SJSA1 (cell line): ENCODE results near the gene NR4A2. TPM values are rescaled to one million over a fixed set of nuclear protein-coding genes. Genes with fewer than 3 reads are reported as not detected.
"Not testable (repeated sequence)": the region's sequence is repeated elsewhere in the genome, so short reads cannot be mapped to it uniquely, and the experiment has no call there.

Source experiments
- DNase-seq, 2 experiments: peaks; one replicate each; pipeline ENCODE4 v3.0.0-alpha.2; 2015 to 2020; ENCODE audit warnings: low spot score in 2 of 2, low read depth in 1 of 2
- H3K27ac ChIP-seq: fragments of 250-450 bp; sonication (Bioruptor Pico); 2 replicates; pipeline ENCODE4 v1.5.1; 2020; ENCODE audit warnings: mild to moderate bottlenecking, moderate library complexity
- H3K27me3 ChIP-seq: fragments of 250-450 bp; sonication (Bioruptor Pico); replicated peaks from 2 replicates; pipeline ENCODE4 v1.5.1; 2020; ENCODE audit warnings: mild to moderate bottlenecking, moderate library complexity
- H3K36me3 ChIP-seq: fragments of 250-450 bp; sonication (Bioruptor Pico); 2 replicates; pipeline ENCODE4 v1.5.1; 2020; ENCODE audit warnings: mild to moderate bottlenecking
- H3K4me1 ChIP-seq: fragments of 250-450 bp; sonication (Bioruptor Pico); replicated peaks from 2 replicates; pipeline ENCODE4 v1.6.1; 2021; ENCODE audit warnings: mild to moderate bottlenecking
- H3K4me3 ChIP-seq: fragments of 250-450 bp; sonication (Bioruptor Pico); 2 replicates; pipeline ENCODE4 v1.5.1; 2020; ENCODE audit warnings: mild to moderate bottlenecking
- H3K9me3 ChIP-seq: fragments of 250-450 bp; sonication (Bioruptor Pico); replicated peaks from 2 replicates; pipeline ENCODE4 v1.5.1; 2020; ENCODE audit warnings: mild to moderate bottlenecking
- total RNA-seq: library from RNA; depleted of rRNA; stranded (reverse); fragments of >200 nt; shearing (Covaris generic); gene quantifications from 2 replicates; pipeline ENCODE4 v1.2.3, GENCODE V29; 2014; rRNA removed

NR4A2 gene
- total RNA-seq, 1 experiment from 2014 or later = 0.61 TPM

DNA sequence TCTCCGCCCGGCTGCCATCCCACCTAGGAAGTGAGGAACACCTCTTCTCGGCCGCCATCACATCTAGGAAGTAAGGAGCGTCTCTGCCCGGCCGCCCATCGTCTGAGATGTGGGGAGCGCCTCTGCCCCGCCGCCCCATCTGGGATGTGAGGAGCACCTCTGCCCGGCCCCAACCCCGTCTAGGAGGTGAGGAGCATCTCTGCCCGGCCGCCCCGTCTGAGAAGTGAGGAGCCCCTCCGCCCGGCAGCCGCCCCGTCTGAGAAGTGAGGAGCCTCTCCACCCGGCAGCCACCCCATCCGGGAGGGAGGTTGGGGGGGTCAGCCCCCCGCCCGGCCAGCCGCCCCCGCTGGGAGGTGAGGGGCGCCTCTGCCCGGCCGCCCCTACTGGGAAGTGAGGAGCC is 39.1 kb downstream of the NR4A2 start:
- not testable (repeated sequence) for H3K4me1 ChIP-seq, H3K36me3 ChIP-seq, H3K27ac ChIP-seq, H3K27me3 ChIP-seq, H3K4me3 ChIP-seq, H3K9me3 ChIP-seq, DNase-seq

DNA sequence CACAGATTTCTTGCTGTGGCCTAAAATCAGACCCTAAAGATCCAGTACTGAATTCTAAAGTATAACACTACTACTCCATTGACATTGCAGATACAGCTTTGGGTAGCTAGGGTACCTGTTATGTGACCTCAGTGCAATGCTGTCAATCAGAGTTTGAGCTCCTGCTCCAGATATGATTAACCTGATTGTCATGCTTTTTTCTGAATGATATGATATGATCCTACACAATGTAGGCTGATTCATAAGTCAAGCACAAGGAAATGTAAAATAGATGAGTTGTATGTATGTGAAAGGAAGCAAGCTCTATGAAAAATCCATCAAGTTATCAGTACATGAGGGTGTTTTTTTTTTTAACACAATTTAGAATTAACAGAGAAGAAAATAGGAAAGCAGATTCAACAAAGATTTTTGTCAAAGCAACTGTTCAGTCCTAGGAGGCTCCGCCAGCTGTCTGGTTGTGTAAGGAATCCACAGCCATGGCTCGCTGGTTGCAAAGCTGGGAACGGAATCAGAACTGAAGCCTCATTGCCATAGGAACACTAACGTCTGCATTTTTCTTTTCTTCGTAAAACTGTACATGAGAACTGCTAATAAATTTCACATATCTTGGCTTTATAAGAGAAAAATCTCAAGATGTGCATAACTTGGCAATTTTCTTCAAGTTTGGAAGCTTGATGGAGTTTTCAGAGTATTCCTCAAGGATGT is 52.9 kb downstream of the NR4A2 start:
- DNase-seq = no peak
- H3K27ac ChIP-seq = no peak overlapping the region
- no peaks in the 10 kb centered on the region for H3K36me3 ChIP-seq
- no peaks in the 10 kb centered on the region for H3K4me1 ChIP-seq
- H3K4me3 ChIP-seq = no peak overlapping the region
- peaks cover 15% of the 10 kb centered on the region; the same call in 1 of the 2 replicates for H3K27me3 ChIP-seq
- no peaks in the 10 kb centered on the region for H3K9me3 ChIP-seq

Other genes with a start within 250 kb of the NR4A2 start
- 218 and 343 TPM in 2 replicates for gene GPD2, start 103.7 kb upstream of the NR4A2 start, total RNA-seq